HepG2 (cell line): Measurements from ENCODE around the gene ELF1. TPM values are rescaled to one million over a fixed set of nuclear protein-coding genes. Genes with fewer than 3 reads are reported as not detected.

Experiments
- ATRX ChIP-seq: sonication (generic); formaldehyde crosslinking; IDR thresholded peaks from 2 replicates; pipeline ENCODE4 v1.4.0; 2020; ENCODE audit warnings: missing genetic modification reagents, borderline replicate concordance
- HNRNPL ChIP-seq: fragments of 200-400 bp; formaldehyde crosslinking; IDR thresholded peaks from 2 replicates; pipeline ENCODE4 v1.6.1; 2017; ENCODE audit warnings: mild to moderate bottlenecking, low read depth, low read length
- MED13 ChIP-seq: sonication (generic); formaldehyde crosslinking; IDR thresholded peaks from 2 replicates; pipeline ENCODE4 v1.5.0; 2020; ENCODE audit warnings: missing genetic modification reagents
- SMAD1 ChIP-seq: sonication (generic); formaldehyde crosslinking; IDR thresholded peaks from 2 replicates; pipeline ENCODE4 v1.4.0; 2020; ENCODE audit warnings: missing genetic modification reagents, low read depth, mild to moderate bottlenecking, borderline replicate concordance
- ZNF331 ChIP-seq: sonication (generic); formaldehyde crosslinking; IDR thresholded peaks from 2 replicates; pipeline ENCODE4 v1.4.0; 2020; ENCODE audit warnings: missing genetic modification reagents
- ZNF720 ChIP-seq: sonication (generic); formaldehyde crosslinking; IDR thresholded peaks from 2 replicates; pipeline ENCODE4 v1.4.0; 2020; ENCODE audit warnings: missing genetic modification reagents
- polyA plus RNA-seq, 8 experiments: library from polyadenylated mRNA; depleted of rRNA in 3 of 8; stranded (reverse) in 7 of 8; unstranded in 1 of 8; fragments of >200 nt; fragmentation: Illumina TruSeq in 4 of 8; extraction: Trizol in 4 of 8; gene quantifications; 2 replicates each; pipeline versions ENCODE4 v1.2.1 to v1.2.3, GENCODE V29; 2011 to 2016; ENCODE audit warnings: low read depth in 4 of 8, missing spikeins in 1 of 8, mixed read lengths in 1 of 8; ENCODE audit not compliant: insufficient read depth in 1 of 8
- total RNA-seq, 5 experiments: library from RNA; depleted of rRNA; stranded (reverse); fragments of >200 nt; fragmentation: Illumina TruSeq; extraction: Trizol; gene quantifications; 2 replicates each; pipeline ENCODE4 v1.2.3, GENCODE V29; 2016; ENCODE audit warnings: low read depth in 1 of 5
- TF ChIP-seq, protein P1 (sequence below): sonication (generic); formaldehyde crosslinking; IDR thresholded peaks from 2 replicates; pipeline ENCODE4 v1.5.0; 2020; ENCODE audit warnings: mild to moderate bottlenecking, missing genetic modification reagents, borderline replicate concordance
- TF ChIP-seq, protein P2 (sequence below): sonication (generic); formaldehyde crosslinking; conservative IDR thresholded peaks from 2 replicates; pipeline ENCODE4 v1.4.0; 2020; ENCODE audit warnings: mild to moderate bottlenecking, missing genetic modification reagents, moderate library complexity
- TF ChIP-seq, protein P3 (sequence below): sonication (generic); formaldehyde crosslinking; IDR thresholded peaks from 2 replicates; pipeline ENCODE4 v1.8.0; 2022; ENCODE audit warnings: missing genetic modification reagents, mild to moderate bottlenecking, borderline replicate concordance

The ELF1 gene
- total and polyA plus RNA-seq, 2 of the 13 experiments (the other 11 are each of a cell fraction or from before 2014, with no cell fraction given) = 24.6 to 71.5 TPM

DNA sequence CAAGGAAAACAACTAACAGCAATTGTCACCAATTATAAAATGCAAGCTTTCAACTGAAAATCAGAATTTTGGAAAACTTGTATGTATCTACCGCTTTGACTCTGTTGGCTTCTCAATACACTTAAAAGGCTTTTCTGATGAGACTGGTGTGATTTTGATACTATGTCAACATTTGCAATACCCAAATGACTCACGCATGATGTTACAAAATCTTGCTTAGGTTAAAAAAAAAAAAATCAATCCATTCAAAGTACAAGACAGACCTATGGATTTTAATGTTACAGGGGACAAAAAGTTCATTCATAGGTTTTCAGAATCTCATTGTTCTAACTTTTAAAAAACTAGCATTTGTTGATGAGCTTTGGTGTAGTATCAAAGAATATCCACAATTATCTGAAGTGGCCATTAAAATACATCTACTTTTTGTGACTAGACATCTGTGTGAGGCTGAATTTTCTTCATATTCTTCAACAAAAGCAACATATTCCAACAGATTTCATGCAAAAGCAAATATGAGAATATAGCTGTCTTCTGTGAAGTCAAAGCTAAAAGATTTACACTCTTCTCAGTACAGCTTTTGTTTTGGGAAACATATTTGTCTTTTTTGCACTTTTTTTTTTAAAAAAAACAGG is 10.7 kb downstream of the ELF1 start (continued):
- TF ChIP-seq, protein P1, sequence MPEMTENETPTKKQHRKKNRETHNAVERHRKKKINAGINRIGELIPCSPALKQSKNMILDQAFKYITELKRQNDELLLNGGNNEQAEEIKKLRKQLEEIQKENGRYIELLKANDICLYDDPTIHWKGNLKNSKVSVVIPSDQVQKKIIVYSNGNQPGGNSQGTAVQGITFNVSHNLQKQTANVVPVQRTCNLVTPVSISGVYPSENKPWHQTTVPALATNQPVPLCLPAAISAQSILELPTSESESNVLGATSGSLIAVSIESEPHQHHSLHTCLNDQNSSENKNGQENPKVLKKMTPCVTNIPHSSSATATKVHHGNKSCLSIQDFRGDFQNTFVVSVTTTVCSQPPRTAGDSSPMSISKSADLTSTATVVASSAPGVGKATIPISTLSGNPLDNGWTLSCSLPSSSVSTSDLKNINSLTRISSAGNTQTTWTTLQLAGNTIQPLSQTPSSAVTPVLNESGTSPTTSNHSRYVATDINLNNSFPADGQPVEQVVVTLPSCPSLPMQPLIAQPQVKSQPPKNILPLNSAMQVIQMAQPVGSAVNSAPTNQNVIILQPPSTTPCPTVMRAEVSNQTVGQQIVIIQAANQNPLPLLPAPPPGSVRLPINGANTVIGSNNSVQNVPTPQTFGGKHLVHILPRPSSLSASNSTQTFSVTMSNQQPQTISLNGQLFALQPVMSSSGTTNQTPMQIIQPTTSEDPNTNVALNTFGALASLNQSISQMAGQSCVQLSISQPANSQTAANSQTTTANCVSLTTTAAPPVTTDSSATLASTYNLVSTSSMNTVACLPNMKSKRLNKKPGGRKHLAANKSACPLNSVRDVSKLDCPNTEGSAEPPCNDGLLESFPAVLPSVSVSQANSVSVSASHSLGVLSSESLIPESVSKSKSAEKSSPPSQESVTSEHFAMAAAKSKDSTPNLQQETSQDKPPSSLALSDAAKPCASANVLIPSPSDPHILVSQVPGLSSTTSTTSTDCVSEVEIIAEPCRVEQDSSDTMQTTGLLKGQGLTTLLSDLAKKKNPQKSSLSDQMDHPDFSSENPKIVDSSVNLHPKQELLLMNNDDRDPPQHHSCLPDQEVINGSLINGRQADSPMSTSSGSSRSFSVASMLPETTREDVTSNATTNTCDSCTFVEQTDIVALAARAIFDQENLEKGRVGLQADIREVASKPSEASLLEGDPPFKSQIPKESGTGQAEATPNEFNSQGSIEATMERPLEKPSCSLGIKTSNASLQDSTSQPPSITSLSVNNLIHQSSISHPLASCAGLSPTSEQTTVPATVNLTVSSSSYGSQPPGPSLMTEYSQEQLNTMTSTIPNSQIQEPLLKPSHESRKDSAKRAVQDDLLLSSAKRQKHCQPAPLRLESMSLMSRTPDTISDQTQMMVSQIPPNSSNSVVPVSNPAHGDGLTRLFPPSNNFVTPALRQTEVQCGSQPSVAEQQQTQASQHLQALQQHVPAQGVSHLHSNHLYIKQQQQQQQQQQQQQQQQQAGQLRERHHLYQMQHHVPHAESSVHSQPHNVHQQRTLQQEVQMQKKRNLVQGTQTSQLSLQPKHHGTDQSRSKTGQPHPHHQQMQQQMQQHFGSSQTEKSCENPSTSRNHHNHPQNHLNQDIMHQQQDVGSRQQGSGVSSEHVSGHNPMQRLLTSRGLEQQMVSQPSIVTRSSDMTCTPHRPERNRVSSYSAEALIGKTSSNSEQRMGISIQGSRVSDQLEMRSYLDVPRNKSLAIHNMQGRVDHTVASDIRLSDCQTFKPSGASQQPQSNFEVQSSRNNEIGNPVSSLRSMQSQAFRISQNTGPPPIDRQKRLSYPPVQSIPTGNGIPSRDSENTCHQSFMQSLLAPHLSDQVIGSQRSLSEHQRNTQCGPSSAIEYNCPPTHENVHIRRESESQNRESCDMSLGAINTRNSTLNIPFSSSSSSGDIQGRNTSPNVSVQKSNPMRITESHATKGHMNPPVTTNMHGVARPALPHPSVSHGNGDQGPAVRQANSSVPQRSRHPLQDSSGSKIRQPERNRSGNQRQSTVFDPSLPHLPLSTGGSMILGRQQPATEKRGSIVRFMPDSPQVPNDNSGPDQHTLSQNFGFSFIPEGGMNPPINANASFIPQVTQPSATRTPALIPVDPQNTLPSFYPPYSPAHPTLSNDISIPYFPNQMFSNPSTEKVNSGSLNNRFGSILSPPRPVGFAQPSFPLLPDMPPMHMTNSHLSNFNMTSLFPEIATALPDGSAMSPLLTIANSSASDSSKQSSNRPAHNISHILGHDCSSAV (CRISPR knock-in tag) = no peak
- TF ChIP-seq MED13 (CRISPR knock-in tag) (peak; percentile 29; the same call in 1 of the 2 replicates), ATRX (CRISPR knock-in tag) (no peak), SMAD1 (CRISPR knock-in tag) (no peak), ZNF720 (CRISPR knock-in tag) (no peak), HNRNPL (no peak), ZNF331 (CRISPR knock-in tag) (no peak; the same call in 1 of the 2 replicates)
- TF ChIP-seq, protein P2, sequence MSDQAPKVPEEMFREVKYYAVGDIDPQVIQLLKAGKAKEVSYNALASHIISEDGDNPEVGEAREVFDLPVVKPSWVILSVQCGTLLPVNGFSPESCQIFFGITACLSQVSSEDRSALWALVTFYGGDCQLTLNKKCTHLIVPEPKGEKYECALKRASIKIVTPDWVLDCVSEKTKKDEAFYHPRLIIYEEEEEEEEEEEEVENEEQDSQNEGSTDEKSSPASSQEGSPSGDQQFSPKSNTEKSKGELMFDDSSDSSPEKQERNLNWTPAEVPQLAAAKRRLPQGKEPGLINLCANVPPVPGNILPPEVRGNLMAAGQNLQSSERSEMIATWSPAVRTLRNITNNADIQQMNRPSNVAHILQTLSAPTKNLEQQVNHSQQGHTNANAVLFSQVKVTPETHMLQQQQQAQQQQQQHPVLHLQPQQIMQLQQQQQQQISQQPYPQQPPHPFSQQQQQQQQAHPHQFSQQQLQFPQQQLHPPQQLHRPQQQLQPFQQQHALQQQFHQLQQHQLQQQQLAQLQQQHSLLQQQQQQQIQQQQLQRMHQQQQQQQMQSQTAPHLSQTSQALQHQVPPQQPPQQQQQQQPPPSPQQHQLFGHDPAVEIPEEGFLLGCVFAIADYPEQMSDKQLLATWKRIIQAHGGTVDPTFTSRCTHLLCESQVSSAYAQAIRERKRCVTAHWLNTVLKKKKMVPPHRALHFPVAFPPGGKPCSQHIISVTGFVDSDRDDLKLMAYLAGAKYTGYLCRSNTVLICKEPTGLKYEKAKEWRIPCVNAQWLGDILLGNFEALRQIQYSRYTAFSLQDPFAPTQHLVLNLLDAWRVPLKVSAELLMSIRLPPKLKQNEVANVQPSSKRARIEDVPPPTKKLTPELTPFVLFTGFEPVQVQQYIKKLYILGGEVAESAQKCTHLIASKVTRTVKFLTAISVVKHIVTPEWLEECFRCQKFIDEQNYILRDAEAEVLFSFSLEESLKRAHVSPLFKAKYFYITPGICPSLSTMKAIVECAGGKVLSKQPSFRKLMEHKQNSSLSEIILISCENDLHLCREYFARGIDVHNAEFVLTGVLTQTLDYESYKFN (CRISPR knock-in tag) = peak; percentile 91
- TF ChIP-seq, protein P3, sequence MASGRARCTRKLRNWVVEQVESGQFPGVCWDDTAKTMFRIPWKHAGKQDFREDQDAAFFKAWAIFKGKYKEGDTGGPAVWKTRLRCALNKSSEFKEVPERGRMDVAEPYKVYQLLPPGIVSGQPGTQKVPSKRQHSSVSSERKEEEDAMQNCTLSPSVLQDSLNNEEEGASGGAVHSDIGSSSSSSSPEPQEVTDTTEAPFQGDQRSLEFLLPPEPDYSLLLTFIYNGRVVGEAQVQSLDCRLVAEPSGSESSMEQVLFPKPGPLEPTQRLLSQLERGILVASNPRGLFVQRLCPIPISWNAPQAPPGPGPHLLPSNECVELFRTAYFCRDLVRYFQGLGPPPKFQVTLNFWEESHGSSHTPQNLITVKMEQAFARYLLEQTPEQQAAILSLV (CRISPR knock-in tag) = no peak
